IMR-90 (cell line): ENCODE measurements around the gene USH2A. TPM values are rescaled to one million over a fixed set of nuclear protein-coding genes. Genes with fewer than 3 reads are reported as not detected.

Experiments
- ATAC-seq: fragments of 200-7000 bp; cut with Tn5 transposase; 2 replicates; pipeline ENCODE4 v1.9.1; 2020; ENCODE audit warnings: low read depth, mild to moderate bottlenecking, moderate library complexity
- BruUV-seq: library from RNA; stranded (reverse); fragments of 400-500 nt; replicated peaks from 2 replicates; lab custom pipeline; 2021; lab: Mats Ljungman, UMichigan
- CTCF ChIA-PET: fragments of 300-600 bp; formaldehyde crosslinking; extraction: SDS; loops from one replicate; lab custom pipeline; 2021; ENCODE audit warnings: antibody characterized with exemption; lab: Yijun Ruan, JAX
- POLR2A ChIA-PET: fragments of 300-600 bp; sonication (Branson Sonifier 250); formaldehyde crosslinking; loops from one replicate; lab custom pipeline; 2022; ENCODE audit warnings: antibody characterized with exemption; ENCODE audit not compliant: unreplicated experiment; lab: Charles Lee
- DNase-seq: peaks from one replicate; pipeline ENCODE4 v3.0.0; 2013
- H2AFZ ChIP-seq: replicated peaks from 2 replicates; pipeline ENCODE3; 2013; ENCODE audit warnings: low read length, mild to moderate bottlenecking; ENCODE audit not compliant: poor library complexity
- H2AK5ac ChIP-seq: 2 replicates; pipeline ENCODE4 v1.6.1; 2013; ENCODE audit warnings: low read depth, low read length, inconsistent platforms
- H2AK9ac ChIP-seq: replicated peaks from 2 replicates; pipeline ENCODE3; 2013; ENCODE audit warnings: mild to moderate bottlenecking, low read depth, low read length, moderate library complexity; ENCODE audit not compliant: poor library complexity
- H2BK120ac ChIP-seq: 2 replicates; pipeline ENCODE4 v1.6.1; 2013; ENCODE audit warnings: low read depth, low read length, inconsistent platforms
- H2BK15ac ChIP-seq: 3 replicates; pipeline ENCODE4 v1.6.1; 2013; ENCODE audit warnings: low read depth, low read length, inconsistent platforms
- H2BK20ac ChIP-seq: 2 replicates; pipeline ENCODE4 v1.6.1; 2013; ENCODE audit warnings: low read depth, mild to moderate bottlenecking, inconsistent platforms, low read length, moderate library complexity
- H2BK5ac ChIP-seq: 2 replicates; pipeline ENCODE4 v1.6.1; 2013; ENCODE audit warnings: mild to moderate bottlenecking, low read depth, low read length, inconsistent platforms; ENCODE audit not compliant: poor library complexity, severe bottlenecking
- H3K14ac ChIP-seq: replicated peaks from 2 replicates; pipeline ENCODE4 v1.6.1; 2013; ENCODE audit warnings: low read depth, low read length, inconsistent platforms
- H3K18ac ChIP-seq: 2 replicates; pipeline ENCODE4 v1.6.1; 2013; ENCODE audit warnings: low read depth, low read length, control low read depth
- H3K23ac ChIP-seq: 2 replicates; pipeline ENCODE4 v1.6.1; 2013; ENCODE audit warnings: low read depth, low read length, inconsistent platforms
- H3K27ac ChIP-seq: 2 replicates; pipeline ENCODE4 v1.5.1; 2013; ENCODE audit warnings: mild to moderate bottlenecking, control low read depth, low read length; ENCODE audit not compliant: insufficient read depth
- H3K27me3 ChIP-seq: 2 replicates; pipeline ENCODE4 v1.6.1; 2013; ENCODE audit warnings: low read length; ENCODE audit not compliant: control insufficient read depth, insufficient read depth
- H3K36me3 ChIP-seq: 2 replicates; pipeline ENCODE4 v1.6.1; 2013; ENCODE audit warnings: low read length, mixed read lengths; ENCODE audit not compliant: control insufficient read depth, insufficient read depth
- H3K4ac ChIP-seq: 2 replicates; pipeline ENCODE4 v1.6.1; 2013; ENCODE audit warnings: low read depth, low read length, inconsistent platforms
- H3K4me1 ChIP-seq: 2 replicates; pipeline ENCODE4 v1.6.1; 2013; ENCODE audit warnings: low read length, mixed read lengths; ENCODE audit not compliant: control insufficient read depth, insufficient read depth
- H3K4me2 ChIP-seq: 2 replicates; pipeline ENCODE4 v1.6.1; 2013; ENCODE audit warnings: low read depth, mild to moderate bottlenecking, control low read depth, low read length, moderate library complexity
- H3K4me3 ChIP-seq: 2 replicates; pipeline ENCODE4 v1.5.1; 2013; ENCODE audit warnings: low read depth, mild to moderate bottlenecking, control low read depth, low read length, moderate library complexity; ENCODE audit not compliant: insufficient read depth
- H3K56ac ChIP-seq: 2 replicates; pipeline ENCODE4 v1.6.1; 2013; ENCODE audit warnings: low read length, inconsistent platforms; ENCODE audit not compliant: insufficient read depth; ENCODE audit errors: extremely low read depth
- H3K79me1 ChIP-seq, 2 experiments: 2 replicates each; pipeline ENCODE4 v1.6.1; 2013; ENCODE audit warnings: low read length in 2 of 2, inconsistent platforms in 1 of 2, low read depth in 1 of 2
- H3K9ac ChIP-seq: 2 replicates; pipeline ENCODE4 v1.6.1; 2013; ENCODE audit warnings: low read depth, low read length, control low read depth
- H3K9me1 ChIP-seq: 2 replicates; pipeline ENCODE4 v1.6.1; 2013; ENCODE audit warnings: low read length, inconsistent platforms; ENCODE audit not compliant: insufficient read depth
- H3K9me3 ChIP-seq: 2 replicates; pipeline ENCODE4 v1.6.1; 2013; ENCODE audit warnings: low read length; ENCODE audit not compliant: control insufficient read depth, insufficient read depth
- H4K20me1 ChIP-seq: 2 replicates; pipeline ENCODE4 v1.6.1; 2013; ENCODE audit warnings: low read length, inconsistent platforms; ENCODE audit not compliant: insufficient read depth
- H4K5ac ChIP-seq: 2 replicates; pipeline ENCODE4 v1.6.1; 2013; ENCODE audit warnings: mild to moderate bottlenecking, low read depth, low read length, control low read depth
- H4K8ac ChIP-seq, 2 experiments: 2 replicates each; pipeline ENCODE4 v1.6.1; 2013; ENCODE audit warnings: low read depth in 2 of 2, low read length in 2 of 2, control low read depth in 1 of 2, inconsistent platforms in 1 of 2
- H4K91ac ChIP-seq: 2 replicates; pipeline ENCODE4 v1.6.1; 2013; ENCODE audit warnings: low read depth, low read length, inconsistent platforms; ENCODE audit not compliant: insufficient read depth
- BHLHE40 ChIP-seq: fragments of 150-350 bp; IDR thresholded peaks from 2 replicates; pipeline ENCODE4 v1.6.1; 2016; ENCODE audit warnings: mild to moderate bottlenecking, low read depth, low read length
- CEBPB ChIP-seq: IDR thresholded peaks from 2 replicates; pipeline ENCODE4 v1.6.1; 2012; ENCODE audit warnings: low read depth, low read length, improper control_type of control experiment
- CHD1 ChIP-seq: IDR thresholded peaks from 2 replicates; pipeline ENCODE4 v1.6.1; 2012; ENCODE audit warnings: low read depth, low read length, improper control_type of control experiment
- FOS ChIP-seq: fragments of 150-350 bp; IDR thresholded peaks from 2 replicates; pipeline ENCODE4 v1.6.1; 2016; ENCODE audit warnings: low read depth, low read length
- MAFK ChIP-seq: IDR thresholded peaks from 2 replicates; pipeline ENCODE4 v1.6.1; 2012; ENCODE audit warnings: low read depth, low read length, improper control_type of control experiment
- MXI1 ChIP-seq: IDR thresholded peaks from 2 replicates; pipeline ENCODE4 v1.6.1; 2012; ENCODE audit warnings: low read depth, mild to moderate bottlenecking, low read length, moderate library complexity, borderline replicate concordance
- RAD21 ChIP-seq: IDR thresholded peaks from 2 replicates; pipeline ENCODE4 v1.6.1; 2012; ENCODE audit warnings: low read length, improper control_type of control experiment
- RCOR1 ChIP-seq: IDR thresholded peaks from 2 replicates; pipeline ENCODE4 v1.6.1; 2012; ENCODE audit warnings: mild to moderate bottlenecking, low read length, improper control_type of control experiment; ENCODE audit not compliant: insufficient replicate concordance
- RFX5 ChIP-seq: IDR thresholded peaks from 2 replicates; pipeline ENCODE4 v1.8.0; 2012; ENCODE audit warnings: low read depth, mild to moderate bottlenecking, low read length, moderate library complexity
- SMC3 ChIP-seq: fragments of 150-350 bp; IDR thresholded peaks from 2 replicates; pipeline ENCODE4 v1.6.1; 2016; ENCODE audit warnings: low read depth, mild to moderate bottlenecking, antibody characterized with exemption, low read length, moderate library complexity
- WGBS, 2 experiments: methylation state at CpG; one replicate each; pipeline versions ENCODE4 v1.1.5 to v1.1.7; 2013; ENCODE audit warnings: missing lambda C conversion rate in 2 of 2; ENCODE audit not compliant: insufficient read length in 1 of 2; ENCODE audit errors: extremely low coverage in 2 of 2; 5-methylcytosine and 5-hydroxymethylcytosine counted together
- dilution Hi-C: fragments of 300-500 bp; cut with HindIII; formaldehyde crosslinking; loops from one replicate; pipeline ENCODE4 v1.14.3; 2018; ENCODE audit warnings: low sequenced_read_pairs; ENCODE audit not compliant: unreplicated experiment
- in situ Hi-C: fragments of 300-500 bp; cut with MboI; formaldehyde crosslinking; loops from 3 replicates; pipeline ENCODE4 v1.14.3; 2019; ENCODE audit warnings: low sequenced_read_pairs, inconsistent platforms, mixed read lengths
- intact Hi-C: fragments of 100-400 bp; cut with micrococcal nuclease; formaldehyde crosslinking; loops from 2 replicates; pipeline ENCODE4 v1.10.0; 2022
- polyA plus RNA-seq, 3 experiments: library from polyadenylated mRNA; depleted of rRNA; stranded (reverse); fragments of >200 nt; gene quantifications; 2 replicates each; pipeline ENCODE4 v1.2.3, GENCODE V29; 2012; ENCODE audit warnings: low replicate concordance in 1 of 3
- total RNA-seq: library from RNA; depleted of rRNA; stranded (reverse); fragments of >200 nt; gene quantifications from 2 replicates; pipeline ENCODE4 v1.2.3, GENCODE V29; 2012
- TF ChIP-seq, protein P1 (sequence below): fragments of 150-350 bp; IDR thresholded peaks from 2 replicates; pipeline ENCODE4 v1.6.1; 2017; ENCODE audit warnings: mild to moderate bottlenecking, antibody characterized with exemption, low read length, low read depth
- TF ChIP-seq, protein P2 (sequence below): fragments of 150-350 bp; IDR thresholded peaks from 2 replicates; pipeline ENCODE4 v1.6.1; 2016; ENCODE audit warnings: low read depth, mild to moderate bottlenecking, low read length, moderate library complexity, borderline replicate concordance

Gene USH2A
- total and polyA plus RNA-seq, 2 of the 4 experiments (the other 2 are of a cell fraction) = under 0.01 to 0.02 TPM

DNA sequence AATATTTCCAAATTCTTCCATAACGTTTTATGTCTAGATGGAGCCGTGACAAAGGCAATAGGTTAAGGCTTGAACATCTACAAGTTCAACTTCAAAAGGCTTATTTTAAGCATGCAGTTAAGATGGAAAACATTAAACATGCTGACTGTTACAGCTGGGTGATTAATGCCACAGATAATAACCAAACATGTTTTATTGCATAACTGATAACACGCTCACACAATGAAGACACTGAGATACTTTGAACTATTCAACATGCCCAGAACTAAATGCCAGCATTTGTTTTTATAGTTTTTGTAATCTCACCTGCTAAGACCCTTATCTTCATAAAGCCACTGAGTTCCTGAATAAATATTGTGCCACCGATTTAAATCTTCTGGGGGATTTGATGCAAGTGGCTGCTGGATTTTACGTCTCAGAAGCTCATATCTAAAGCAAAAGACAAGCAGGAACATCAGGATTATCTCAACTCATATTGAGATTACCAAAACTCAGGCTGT is 545.7 kb downstream of the USH2A start:
- no peak overlapping the region for H2BK5ac ChIP-seq
- no peaks in the 10 kb centered on the region for H3K79me1 ChIP-seq
- H3K23ac ChIP-seq = no peak overlapping the region
- no peak overlapping the region for H4K91ac ChIP-seq
- WGBS, 2 experiments = no CpG with 5 or more reads among the region's 5 CpGs
- H2BK20ac ChIP-seq = no peak overlapping the region
- H3K4me1 ChIP-seq = no peaks in the 10 kb centered on the region
- H3K27ac ChIP-seq = no peak overlapping the region
- no peaks in the 10 kb centered on the region for H3K9me1 ChIP-seq
- no TSS peak for BruUV-seq
- ChIA-PET POLR2A (no interaction called here), CTCF (no interaction called here)
- no peaks in the 10 kb centered on the region for H3K36me3 ChIP-seq
- ATAC-seq = no peak
- H3K9me3 ChIP-seq = no peaks in the 10 kb centered on the region
- H3K56ac ChIP-seq = no peak overlapping the region
- no peak overlapping the region for H3K4me3 ChIP-seq
- no peak overlapping the region for H2BK120ac ChIP-seq
- no peak overlapping the region for H2BK15ac ChIP-seq
- H3K14ac ChIP-seq = no peak overlapping the region
- H4K8ac ChIP-seq = no peak overlapping the region
- H3K4ac ChIP-seq = no peak overlapping the region
- in situ Hi-C loops (no loop called here), dilution Hi-C loops (no loop called here), intact Hi-C loops (no loop called here)
- no peak for DNase-seq
- no peak overlapping the region for H3K18ac ChIP-seq
- H2AFZ ChIP-seq = no peak overlapping the region
- no peak overlapping the region for H4K5ac ChIP-seq
- H4K20me1 ChIP-seq = no peaks in the 10 kb centered on the region
- H3K4me2 ChIP-seq = no peak overlapping the region
- no peak overlapping the region for H3K9ac ChIP-seq
- TF ChIP-seq, protein P1, sequence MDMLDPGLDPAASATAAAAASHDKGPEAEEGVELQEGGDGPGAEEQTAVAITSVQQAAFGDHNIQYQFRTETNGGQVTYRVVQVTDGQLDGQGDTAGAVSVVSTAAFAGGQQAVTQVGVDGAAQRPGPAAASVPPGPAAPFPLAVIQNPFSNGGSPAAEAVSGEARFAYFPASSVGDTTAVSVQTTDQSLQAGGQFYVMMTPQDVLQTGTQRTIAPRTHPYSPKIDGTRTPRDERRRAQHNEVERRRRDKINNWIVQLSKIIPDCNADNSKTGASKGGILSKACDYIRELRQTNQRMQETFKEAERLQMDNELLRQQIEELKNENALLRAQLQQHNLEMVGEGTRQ = no peak
- TF ChIP-seq CEBPB (no peak), BHLHE40 (no peak), MAFK (no peak), RFX5 (no peak), FOS (no peak), CHD1 (no peak), RCOR1 (no peak), SMC3 (no peak), RAD21 (no peak), MXI1 (no peak)
- TF ChIP-seq, protein P2, sequence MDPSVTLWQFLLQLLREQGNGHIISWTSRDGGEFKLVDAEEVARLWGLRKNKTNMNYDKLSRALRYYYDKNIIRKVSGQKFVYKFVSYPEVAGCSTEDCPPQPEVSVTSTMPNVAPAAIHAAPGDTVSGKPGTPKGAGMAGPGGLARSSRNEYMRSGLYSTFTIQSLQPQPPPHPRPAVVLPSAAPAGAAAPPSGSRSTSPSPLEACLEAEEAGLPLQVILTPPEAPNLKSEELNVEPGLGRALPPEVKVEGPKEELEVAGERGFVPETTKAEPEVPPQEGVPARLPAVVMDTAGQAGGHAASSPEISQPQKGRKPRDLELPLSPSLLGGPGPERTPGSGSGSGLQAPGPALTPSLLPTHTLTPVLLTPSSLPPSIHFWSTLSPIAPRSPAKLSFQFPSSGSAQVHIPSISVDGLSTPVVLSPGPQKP = no peak
- H2AK9ac ChIP-seq = no peak overlapping the region
- H3K27me3 ChIP-seq = no peaks in the 10 kb centered on the region
- H2AK5ac ChIP-seq = no peak overlapping the region
